GM19193 (cell line): ENCODE data around the gene MYO1G.

ENCODE experiments used
- POLR2A ChIP-seq: IDR thresholded peaks from 4 replicates; pipeline ENCODE4 v1.6.1; 2011; ENCODE audit not compliant: insufficient read depth, insufficient read length; ENCODE audit errors: extremely low read depth

MYO1G gene

DNA sequence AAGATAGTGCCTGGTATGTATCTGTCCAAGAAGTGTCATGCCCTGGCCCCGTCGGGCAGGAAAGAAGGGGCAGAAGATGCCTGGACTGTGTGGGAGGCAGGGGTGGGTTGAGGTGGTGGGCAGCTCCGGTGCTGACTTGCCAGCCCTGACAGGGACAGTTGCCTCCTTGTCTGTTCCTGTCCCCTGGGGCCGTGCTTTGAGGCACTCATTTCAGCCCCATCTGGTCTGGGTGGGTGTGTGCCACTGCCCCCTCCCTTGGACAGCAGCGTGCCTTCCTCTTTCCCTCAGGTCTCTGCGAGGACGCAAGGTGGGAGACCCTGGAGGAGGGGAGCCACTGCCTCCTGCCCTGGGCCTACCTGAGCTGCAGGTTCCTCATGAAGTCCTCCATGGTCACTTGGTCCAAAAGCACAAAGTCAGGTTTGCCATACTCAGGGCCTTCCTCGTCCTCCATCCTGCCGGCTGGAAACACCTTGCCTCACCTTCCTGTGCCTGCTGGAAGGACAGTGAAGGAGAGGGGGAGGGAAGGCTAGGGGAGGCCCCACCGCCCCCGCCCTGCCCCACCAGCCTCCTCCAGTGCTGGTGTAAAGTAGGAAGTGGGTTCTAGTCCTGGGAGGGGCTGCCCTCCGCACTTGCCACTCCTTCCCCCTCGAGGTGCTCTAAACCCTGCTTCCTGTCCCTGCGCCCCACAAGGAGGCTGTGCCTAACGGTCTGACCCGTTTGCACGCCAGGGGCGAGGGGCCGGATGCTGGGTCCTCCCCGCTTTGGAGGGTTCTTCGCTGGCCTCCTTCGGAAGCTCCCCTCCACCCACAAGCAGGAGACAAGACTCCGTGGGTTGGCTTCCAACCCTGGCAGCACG is at the start of gene MYO1G:
TSS of gene MYO1G (minus strand) at position 505 of the 856 bp plus-strand sequence. CDS start at position 451, 54 bp downstream.
- TF ChIP-seq POLR2A, result peak; percentile 80

- TF ChIP-seq POLR2A, result peak; percentile 12
These were observed 49.5 kb upstream of the MYO1G start for GRCh38 chr7:45028138-45028919.

DNA sequence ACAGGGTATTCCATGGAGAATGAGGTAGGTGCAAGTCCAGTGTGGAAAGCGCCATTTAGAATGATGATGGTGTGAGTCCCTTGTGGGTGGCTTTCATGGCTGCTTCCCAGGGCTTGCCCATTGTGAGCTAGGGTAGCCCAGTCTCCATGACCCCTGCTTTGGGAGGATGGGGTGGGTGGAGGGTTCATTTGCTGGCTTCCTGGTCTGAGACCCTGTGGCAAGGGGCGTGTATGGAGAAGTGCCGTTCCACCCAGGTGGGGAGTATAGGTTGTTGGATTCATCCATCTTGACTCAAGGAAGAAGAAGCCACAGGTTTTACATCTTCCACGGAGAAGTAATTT is 48.9 kb upstream of the MYO1G start:
- no peak for TF ChIP-seq POLR2A

DNA sequence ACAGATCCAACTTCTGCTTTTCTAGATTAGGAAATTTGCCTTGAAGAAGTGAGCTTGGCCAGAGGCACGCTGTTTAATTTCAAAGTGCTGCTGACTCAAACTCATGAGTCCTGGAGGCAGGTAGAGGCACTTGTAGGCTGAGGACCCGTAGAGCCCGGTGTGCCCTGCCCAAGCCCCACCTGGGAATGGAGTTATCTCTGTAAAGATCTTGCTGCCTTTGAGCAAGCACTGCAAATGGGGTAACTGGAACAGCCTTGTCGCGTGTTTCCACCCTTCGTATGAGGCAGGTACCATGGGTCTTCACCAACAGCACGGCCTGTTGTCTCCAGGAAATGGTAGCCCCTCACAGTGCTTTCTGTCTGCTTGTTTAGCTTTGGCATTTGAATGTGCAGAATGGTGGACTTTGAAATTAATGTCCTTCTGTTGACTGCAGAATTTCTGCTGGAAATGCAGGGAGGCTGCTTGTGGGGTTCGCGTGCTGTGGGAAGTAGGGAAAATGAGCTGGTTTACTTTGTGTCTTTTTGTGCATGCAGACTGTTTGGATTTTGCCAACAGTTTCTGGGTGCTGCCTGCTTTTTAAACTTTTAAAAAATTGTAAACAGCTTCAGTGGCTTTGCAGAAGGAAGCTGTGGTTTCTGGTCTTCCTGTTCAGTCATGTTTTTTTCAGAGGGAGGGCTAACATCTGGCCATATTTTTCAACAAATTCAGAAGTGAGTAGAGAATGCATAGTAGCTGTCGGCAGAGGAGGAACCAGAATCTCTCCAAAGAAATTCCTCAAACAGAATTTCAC is 48.4 kb upstream of the MYO1G start:
- TF ChIP-seq POLR2A, result no peak

DNA sequence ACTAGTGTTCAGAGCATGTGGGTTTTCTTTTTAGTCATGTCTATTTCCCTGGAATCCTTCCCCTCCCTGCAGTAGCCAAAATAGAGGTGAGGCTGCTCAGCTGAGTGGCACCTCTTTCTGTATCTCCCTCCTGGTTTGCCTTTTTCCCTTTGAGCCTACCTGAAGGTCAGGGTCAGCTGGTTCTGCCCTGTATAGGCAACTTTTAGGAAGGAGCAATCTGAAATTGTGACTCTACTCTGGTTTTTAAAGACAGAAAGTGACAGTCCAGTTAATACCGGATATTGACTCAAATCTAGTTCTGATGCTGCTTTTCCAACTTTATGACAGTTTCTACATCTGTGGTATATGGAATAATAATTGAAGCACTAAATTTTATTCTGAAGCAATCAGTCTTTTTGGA is 47.2 kb upstream of the MYO1G start:
- no peak for TF ChIP-seq POLR2A

DNA sequence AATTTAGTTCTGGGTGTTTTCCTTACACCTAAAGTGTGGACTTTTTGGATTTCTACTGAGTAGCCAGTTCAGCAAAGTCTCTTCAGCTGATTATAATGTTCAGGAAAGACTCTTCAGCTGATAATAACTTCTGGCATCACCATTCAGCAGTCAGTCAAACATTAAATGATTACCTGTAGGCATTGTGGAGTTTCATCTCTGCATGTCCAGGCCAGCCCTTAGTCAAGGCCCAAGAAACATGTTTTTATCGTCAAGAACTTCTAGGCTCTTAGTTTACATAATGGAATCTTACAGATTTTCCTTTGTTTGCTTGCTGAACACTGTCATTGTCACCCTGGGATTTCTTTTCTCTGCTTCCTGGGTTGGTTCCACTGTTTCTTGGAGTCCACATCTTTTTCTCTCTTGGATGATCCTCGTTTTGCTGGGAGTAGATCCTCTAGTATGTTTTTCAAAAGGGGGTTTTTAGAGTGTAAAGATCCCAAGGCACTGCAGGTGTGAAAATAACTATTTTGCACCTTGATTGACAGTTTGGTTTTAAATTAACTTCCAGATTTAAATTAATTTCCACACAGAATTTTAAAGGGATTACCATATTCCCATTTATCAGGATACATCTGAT is 45.4 kb upstream of the MYO1G start:
- no peak for TF ChIP-seq POLR2A

DNA sequence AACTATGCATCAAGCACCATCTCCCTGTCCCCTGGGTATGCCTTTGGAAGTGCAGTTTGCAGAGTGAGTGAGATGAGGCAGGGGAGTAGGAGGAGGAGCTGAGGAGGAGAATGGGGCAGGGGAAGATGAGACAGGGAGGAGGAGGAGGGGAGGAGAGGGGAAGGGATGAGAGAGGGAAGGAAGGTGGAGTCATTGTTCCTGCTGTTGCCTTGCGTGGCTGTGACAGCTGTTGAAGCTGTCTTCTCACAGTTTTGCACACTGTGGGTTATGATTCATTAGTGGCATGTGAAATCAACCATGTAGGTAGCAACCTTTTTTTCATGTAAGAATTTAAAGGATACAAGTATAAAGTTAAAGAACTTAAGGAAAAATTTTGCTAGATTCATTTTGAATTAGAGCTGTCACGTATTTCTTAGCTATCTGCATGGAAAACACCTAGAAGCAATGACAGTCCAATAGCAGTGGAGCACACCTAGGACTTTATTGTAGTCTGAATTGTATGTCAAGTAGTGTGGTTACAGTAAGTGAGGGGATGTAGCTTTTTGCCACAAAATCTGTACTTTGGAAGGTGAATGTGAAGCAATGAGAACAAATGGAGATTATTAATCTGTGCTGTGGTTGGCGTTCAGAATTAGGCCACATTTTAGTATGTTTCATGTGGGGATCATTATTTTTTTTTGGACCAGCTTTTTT is 42.9 kb upstream of the MYO1G start:
- TF ChIP-seq POLR2A, result no peak

GRCh38 chr7:45020915-45021314 is 42.1 kb upstream of the MYO1G start:
- no peak for TF ChIP-seq POLR2A

DNA sequence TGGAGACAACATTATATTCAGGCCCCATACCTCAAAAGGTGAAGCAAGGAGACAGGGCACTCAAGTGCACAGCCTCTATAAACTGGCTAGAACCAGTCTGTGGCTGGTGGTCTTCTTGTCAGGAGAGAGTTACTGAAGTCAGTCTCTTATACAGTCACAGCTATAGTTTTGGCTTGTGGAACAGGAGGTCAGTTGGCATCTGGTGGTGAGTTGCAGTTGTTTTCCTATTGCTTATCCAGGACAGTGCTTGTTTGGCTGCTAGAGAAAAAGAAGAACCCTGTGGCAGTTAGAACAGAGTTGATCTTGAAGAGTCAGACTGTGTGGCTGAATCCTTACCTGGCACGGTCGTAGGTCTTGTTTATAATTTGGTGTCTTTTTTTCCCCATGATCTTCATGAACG is 38.4 kb upstream of the MYO1G start:
- TF ChIP-seq POLR2A, result no peak

DNA sequence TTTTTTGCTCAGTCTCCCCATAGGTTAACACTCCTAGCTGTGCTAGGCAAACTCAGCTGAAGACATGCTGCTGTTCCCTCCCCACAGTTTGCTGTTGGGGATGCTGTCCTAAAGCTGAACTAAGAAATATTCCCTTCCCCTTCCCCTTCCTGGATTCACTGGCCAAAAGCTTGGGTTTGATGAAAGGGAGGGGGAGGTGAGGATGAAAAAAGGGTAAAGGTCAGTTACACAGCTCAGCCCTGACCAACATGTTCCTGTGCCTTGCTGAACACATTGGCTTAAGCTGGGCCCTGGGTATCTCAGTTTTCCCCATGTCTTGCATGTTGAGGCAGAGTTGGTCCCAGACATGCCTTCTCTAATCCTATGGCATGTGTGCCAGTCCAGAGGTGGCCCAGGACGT is 36.5 kb upstream of the MYO1G start:
- TF ChIP-seq POLR2A, result no peak

GRCh38 chr7:45013465-45013967 is 34.7 kb upstream of the MYO1G start:
- no peak for TF ChIP-seq POLR2A

DNA sequence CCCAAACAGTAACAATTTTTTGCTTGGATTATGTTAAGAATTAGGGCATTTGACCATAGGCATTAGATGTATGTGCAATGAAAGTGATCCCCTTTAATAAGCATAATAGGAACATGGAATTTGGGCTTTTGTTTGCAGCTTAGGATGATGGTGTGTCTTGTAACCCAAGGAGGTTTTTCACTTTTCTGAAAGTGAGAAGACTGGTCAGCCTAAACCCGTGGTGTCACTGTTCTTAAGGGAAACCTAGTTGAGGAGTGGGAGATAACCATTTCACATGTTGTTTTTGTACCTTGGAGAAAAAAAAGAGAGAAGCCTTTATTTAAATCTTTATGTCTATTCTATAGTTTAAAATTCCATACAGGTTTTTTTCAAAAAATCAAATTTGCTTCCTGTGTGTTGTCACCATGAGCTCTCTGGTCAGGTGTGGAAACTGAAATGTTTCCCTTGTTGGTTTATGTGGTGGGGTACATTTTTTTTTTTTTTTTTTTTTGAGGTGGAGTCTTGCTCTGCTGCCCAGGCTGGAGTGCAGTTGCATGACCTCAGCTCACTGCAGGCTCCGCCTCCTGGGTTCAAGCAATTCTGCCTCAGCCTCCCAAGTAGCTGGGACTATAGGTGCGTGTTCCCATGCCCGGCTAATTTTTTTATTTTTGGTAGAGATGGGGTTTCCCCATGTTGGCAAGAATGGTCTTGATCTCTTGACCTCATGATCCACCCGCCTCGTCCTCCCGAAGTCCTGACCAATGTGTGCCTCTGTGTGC is 28.9 kb upstream of the MYO1G start:
- TF ChIP-seq POLR2A, result no peak

GRCh38 chr7:45007106-45007505 is 28.3 kb upstream of the MYO1G start:
- no peak for TF ChIP-seq POLR2A
